ENCODE data around the gene EIF5A.
A peak's percentile ranks its signal among the peaks of the same experiment; 100 is the strongest.

Gene EIF5A

GRCh38 chr17:7294614-7295153, 12.7 kb upstream of the EIF5A start, which contains the start of gene YBX2:
YBX2 (minus strand) TSS chr17:7294639; CDS start chr17:7294500, 139 bp downstream.
- Histone ChIP-seq H3K4me3 (ENCODE audit: low read depth, low read length) (peak within 1 kb of the TSS; percentile 42), H3K36me3 (no peaks in the 10 kb centered on the region), H3K27me3 (ENCODE audit: insufficient read depth, low read depth, severe bottlenecking) (no peaks in the 10 kb centered on the region), H3K9me3 (ENCODE audit: severe bottlenecking) (no peaks in the 10 kb centered on the region), H3K27ac (peak within 1 kb of the TSS; percentile 36)
- peak; percentile 96 for DNase-seq
- TF ChIP-seq CTCF (IDR thresholded peaks at IDR 0.05; ENCODE audit: low read depth, low read length), result no peak

GRCh38 chr17:7295230-7296180, 11.9 kb upstream of the EIF5A start:
- no peaks in the 10 kb centered on the region for H3K9me3 ChIP-seq (ENCODE audit: severe bottlenecking)
- DNase-seq, result no peak
- no peak for TF ChIP-seq CTCF (IDR thresholded peaks at IDR 0.05; ENCODE audit: low read depth, low read length)
- no peak overlapping the region for H3K4me3 ChIP-seq (ENCODE audit: low read depth, low read length)
- H3K27ac ChIP-seq, result no peak overlapping the region; the same call in 1 of the 2 replicates
- H3K27me3 ChIP-seq (ENCODE audit: insufficient read depth, low read depth, severe bottlenecking), result no peaks in the 10 kb centered on the region
- no peaks in the 10 kb centered on the region for H3K36me3 ChIP-seq

- H3K9me3 ChIP-seq (ENCODE audit: severe bottlenecking), result no peaks in the 10 kb centered on the region
- H3K36me3 ChIP-seq, result no peaks in the 10 kb centered on the region
- no peak overlapping the region; the same call in 1 of the 2 replicates for H3K27ac ChIP-seq
- peak; percentile 90 for TF ChIP-seq CTCF (IDR thresholded peaks at IDR 0.05; ENCODE audit: low read depth, low read length)
- DNase-seq, result peak; percentile 83
- peak overlapping the region; percentile 13; the same call in 1 of the 2 replicates for H3K4me3 ChIP-seq (ENCODE audit: low read depth, low read length)
- no peaks in the 10 kb centered on the region for H3K27me3 ChIP-seq (ENCODE audit: insufficient read depth, low read depth, severe bottlenecking)
These were observed 11.1 kb upstream of the EIF5A start for GRCh38 chr17:7296189-7296861.

- Histone ChIP-seq H3K27ac (no peak overlapping the region), H3K36me3 (peaks cover 7% of the 10 kb centered on the region), H3K27me3 (ENCODE audit: insufficient read depth, low read depth, severe bottlenecking) (no peaks in the 10 kb centered on the region), H3K4me3 (ENCODE audit: low read depth, low read length) (no peak overlapping the region), H3K9me3 (ENCODE audit: severe bottlenecking) (peaks cover 3% of the 10 kb centered on the region)
- no peak for DNase-seq
- TF ChIP-seq CTCF (IDR thresholded peaks at IDR 0.05; ENCODE audit: low read depth, low read length), result no peak
These were observed 3.2 kb upstream of the EIF5A start for GRCh38 chr17:7304179-7304578.

GRCh38 chr17:7307686-7308624, 527 bp downstream of the EIF5A start:
- no peak for TF ChIP-seq CTCF (IDR thresholded peaks at IDR 0.05; ENCODE audit: low read depth, low read length)
- Histone ChIP-seq H3K27me3 (ENCODE audit: insufficient read depth, low read depth, severe bottlenecking) (no peaks in the 10 kb centered on the region), H3K27ac (peak overlapping the region; percentile 96), H3K9me3 (ENCODE audit: severe bottlenecking) (peaks cover 3% of the 10 kb centered on the region), H3K36me3 (peaks cover 42% of the 10 kb centered on the region), H3K4me3 (ENCODE audit: low read depth, low read length) (peak overlapping the region; percentile 57)
- peak; percentile 30 for DNase-seq

Data from WERI-Rb-1 (cell line).